ENCODE results near the gene GATA2. TPM values are rescaled to one million over a fixed set of nuclear protein-coding genes. Genes with fewer than 3 reads are reported as not detected.

The GATA2 gene
- total and polyA plus RNA-seq, 2 of the 8 experiments (the other 6 are each of a cell fraction or from before 2014, with no cell fraction given) = 0.03 to 0.30 TPM

DNA sequence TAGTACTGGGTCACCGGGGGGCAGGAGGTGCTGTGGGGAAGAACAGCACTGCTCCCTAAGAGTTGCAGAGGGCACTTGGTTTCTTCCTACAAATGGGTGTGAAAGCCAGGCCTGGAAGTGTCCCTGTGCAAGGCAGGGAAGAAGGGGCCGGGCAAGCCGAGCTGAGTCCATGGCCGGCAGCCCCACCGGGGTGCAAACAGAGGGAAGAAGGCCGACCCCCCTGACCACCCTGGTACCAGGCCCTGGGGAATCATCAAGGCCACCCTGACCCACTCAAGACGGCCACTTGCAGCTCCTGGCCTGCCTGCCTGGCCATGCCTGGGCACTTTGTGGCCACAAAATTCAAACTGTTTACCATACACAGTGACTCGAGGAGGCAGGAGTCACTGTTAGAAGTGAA lies 17.6 kb downstream of the GATA2 start (continued):
- TF ChIP-seq, protein P1, sequence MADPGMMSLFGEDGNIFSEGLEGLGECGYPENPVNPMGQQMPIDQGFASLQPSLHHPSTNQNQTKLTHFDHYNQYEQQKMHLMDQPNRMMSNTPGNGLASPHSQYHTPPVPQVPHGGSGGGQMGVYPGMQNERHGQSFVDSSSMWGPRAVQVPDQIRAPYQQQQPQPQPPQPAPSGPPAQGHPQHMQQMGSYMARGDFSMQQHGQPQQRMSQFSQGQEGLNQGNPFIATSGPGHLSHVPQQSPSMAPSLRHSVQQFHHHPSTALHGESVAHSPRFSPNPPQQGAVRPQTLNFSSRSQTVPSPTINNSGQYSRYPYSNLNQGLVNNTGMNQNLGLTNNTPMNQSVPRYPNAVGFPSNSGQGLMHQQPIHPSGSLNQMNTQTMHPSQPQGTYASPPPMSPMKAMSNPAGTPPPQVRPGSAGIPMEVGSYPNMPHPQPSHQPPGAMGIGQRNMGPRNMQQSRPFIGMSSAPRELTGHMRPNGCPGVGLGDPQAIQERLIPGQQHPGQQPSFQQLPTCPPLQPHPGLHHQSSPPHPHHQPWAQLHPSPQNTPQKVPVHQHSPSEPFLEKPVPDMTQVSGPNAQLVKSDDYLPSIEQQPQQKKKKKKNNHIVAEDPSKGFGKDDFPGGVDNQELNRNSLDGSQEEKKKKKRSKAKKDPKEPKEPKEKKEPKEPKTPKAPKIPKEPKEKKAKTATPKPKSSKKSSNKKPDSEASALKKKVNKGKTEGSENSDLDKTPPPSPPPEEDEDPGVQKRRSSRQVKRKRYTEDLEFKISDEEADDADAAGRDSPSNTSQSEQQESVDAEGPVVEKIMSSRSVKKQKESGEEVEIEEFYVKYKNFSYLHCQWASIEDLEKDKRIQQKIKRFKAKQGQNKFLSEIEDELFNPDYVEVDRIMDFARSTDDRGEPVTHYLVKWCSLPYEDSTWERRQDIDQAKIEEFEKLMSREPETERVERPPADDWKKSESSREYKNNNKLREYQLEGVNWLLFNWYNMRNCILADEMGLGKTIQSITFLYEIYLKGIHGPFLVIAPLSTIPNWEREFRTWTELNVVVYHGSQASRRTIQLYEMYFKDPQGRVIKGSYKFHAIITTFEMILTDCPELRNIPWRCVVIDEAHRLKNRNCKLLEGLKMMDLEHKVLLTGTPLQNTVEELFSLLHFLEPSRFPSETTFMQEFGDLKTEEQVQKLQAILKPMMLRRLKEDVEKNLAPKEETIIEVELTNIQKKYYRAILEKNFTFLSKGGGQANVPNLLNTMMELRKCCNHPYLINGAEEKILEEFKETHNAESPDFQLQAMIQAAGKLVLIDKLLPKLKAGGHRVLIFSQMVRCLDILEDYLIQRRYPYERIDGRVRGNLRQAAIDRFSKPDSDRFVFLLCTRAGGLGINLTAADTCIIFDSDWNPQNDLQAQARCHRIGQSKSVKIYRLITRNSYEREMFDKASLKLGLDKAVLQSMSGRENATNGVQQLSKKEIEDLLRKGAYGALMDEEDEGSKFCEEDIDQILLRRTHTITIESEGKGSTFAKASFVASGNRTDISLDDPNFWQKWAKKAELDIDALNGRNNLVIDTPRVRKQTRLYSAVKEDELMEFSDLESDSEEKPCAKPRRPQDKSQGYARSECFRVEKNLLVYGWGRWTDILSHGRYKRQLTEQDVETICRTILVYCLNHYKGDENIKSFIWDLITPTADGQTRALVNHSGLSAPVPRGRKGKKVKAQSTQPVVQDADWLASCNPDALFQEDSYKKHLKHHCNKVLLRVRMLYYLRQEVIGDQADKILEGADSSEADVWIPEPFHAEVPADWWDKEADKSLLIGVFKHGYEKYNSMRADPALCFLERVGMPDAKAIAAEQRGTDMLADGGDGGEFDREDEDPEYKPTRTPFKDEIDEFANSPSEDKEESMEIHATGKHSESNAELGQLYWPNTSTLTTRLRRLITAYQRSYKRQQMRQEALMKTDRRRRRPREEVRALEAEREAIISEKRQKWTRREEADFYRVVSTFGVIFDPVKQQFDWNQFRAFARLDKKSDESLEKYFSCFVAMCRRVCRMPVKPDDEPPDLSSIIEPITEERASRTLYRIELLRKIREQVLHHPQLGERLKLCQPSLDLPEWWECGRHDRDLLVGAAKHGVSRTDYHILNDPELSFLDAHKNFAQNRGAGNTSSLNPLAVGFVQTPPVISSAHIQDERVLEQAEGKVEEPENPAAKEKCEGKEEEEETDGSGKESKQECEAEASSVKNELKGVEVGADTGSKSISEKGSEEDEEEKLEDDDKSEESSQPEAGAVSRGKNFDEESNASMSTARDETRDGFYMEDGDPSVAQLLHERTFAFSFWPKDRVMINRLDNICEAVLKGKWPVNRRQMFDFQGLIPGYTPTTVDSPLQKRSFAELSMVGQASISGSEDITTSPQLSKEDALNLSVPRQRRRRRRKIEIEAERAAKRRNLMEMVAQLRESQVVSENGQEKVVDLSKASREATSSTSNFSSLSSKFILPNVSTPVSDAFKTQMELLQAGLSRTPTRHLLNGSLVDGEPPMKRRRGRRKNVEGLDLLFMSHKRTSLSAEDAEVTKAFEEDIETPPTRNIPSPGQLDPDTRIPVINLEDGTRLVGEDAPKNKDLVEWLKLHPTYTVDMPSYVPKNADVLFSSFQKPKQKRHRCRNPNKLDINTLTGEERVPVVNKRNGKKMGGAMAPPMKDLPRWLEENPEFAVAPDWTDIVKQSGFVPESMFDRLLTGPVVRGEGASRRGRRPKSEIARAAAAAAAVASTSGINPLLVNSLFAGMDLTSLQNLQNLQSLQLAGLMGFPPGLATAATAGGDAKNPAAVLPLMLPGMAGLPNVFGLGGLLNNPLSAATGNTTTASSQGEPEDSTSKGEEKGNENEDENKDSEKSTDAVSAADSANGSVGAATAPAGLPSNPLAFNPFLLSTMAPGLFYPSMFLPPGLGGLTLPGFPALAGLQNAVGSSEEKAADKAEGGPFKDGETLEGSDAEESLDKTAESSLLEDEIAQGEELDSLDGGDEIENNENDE (IDR thresholded peaks at IDR 0.05; ENCODE audit: insufficient replicate concordance, low read length) = no peak
- TF ChIP-seq CHD1 (IDR thresholded peaks at IDR 0.05; ENCODE audit: low read depth, low read length) = no peak
- TF ChIP-seq JUN (IDR thresholded peaks at IDR 0.05; ENCODE audit: low read depth, low read length) = no peak
- no peak for TF ChIP-seq CTBP2 (IDR thresholded peaks at IDR 0.05; ENCODE audit: borderline replicate concordance, insufficient read depth, insufficient read length, low read length)
- TF ChIP-seq BACH1 (IDR thresholded peaks at IDR 0.05; ENCODE audit: low read length) = no peak
